A549 (cell line): ENCODE results near the gene PREX1. TPM values are rescaled to one million over a fixed set of nuclear protein-coding genes. Genes with fewer than 3 reads are reported as not detected.

Experiments used
- ATAC-seq, 2 experiments: fragments of 200-7000 bp in 1 of 2; fragments of >200 bp in 1 of 2; cut with Nextera tagmentation in 1 of 2; cut with Tn5 transposase in 1 of 2; 3 replicates each; pipeline versions ENCODE4 v1.8.0 to v1.9.1; 2018 to 2020; ENCODE audit warnings: mild to moderate bottlenecking in 1 of 2, moderate library complexity in 1 of 2
- CTCF ChIA-PET: fragments of 300-600 bp; sonication (Branson Sonifier 250); formaldehyde crosslinking; extraction: SDS; loops from one replicate; lab custom pipeline; 2021; ENCODE audit warnings: antibody characterized with exemption, inconsistent platforms; lab: Yijun Ruan, JAX
- POLR2A ChIA-PET: fragments of 350-600 bp; formaldehyde crosslinking; extraction: SDS; loops from one replicate; lab custom pipeline; 2021; ENCODE audit warnings: antibody characterized with exemption, inconsistent platforms; lab: Yijun Ruan, JAX
- DNase-seq, 2 experiments: peaks; one replicate each; pipeline versions ENCODE4 v3.0.0 to v3.0.0-alpha.2; 2011 to 2016; ENCODE audit warnings: low read depth in 1 of 2, low spot score in 1 of 2
- FAIRE-seq: peaks from 2 replicates; lab custom pipeline; 2011; peaks lifted over from hg19 to GRCh38; lab: Jason Lieb, UNC
- H3K27ac ChIP-seq, 2 experiments: fragments of >200 bp; sonication (Bioruptor Twin); formaldehyde crosslinking; 3 replicates each; pipeline ENCODE4 v1.5.1; 2016 to 2017
- H3K4me1 ChIP-seq: fragments of >200 bp; sonication (Bioruptor Twin); formaldehyde crosslinking; 3 replicates; pipeline ENCODE4 v1.6.1; 2016
- H3K4me2 ChIP-seq: fragments of >200 bp; sonication (Bioruptor Twin); formaldehyde crosslinking; 3 replicates; pipeline ENCODE4 v1.6.1; 2016
- H3K4me3 ChIP-seq: fragments of >200 bp; sonication (Bioruptor Twin); formaldehyde crosslinking; 3 replicates; pipeline ENCODE4 v1.5.1; 2016
- H3K9me3 ChIP-seq: fragments of >200 bp; sonication (Bioruptor Twin); formaldehyde crosslinking; 3 replicates; pipeline ENCODE4 v1.6.1; 2016
- BHLHE40 ChIP-seq: IDR thresholded peaks from 2 replicates; pipeline ENCODE4 v1.6.1; 2012; ENCODE audit warnings: low read depth, low read length, inconsistent platforms
- CBX8 ChIP-seq: fragments of 200-600 bp; sonication (generic); IDR thresholded peaks from 2 replicates; pipeline ENCODE4 v1.6.1; 2016
- CHD2 ChIP-seq: fragments of 150-350 bp; IDR thresholded peaks from 2 replicates; pipeline ENCODE4 v1.6.1; 2014; ENCODE audit warnings: low read length; ENCODE audit not compliant: partially characterized antibody
- CTCF ChIP-seq: fragments of >200 bp; sonication (Bioruptor Twin); formaldehyde crosslinking; IDR thresholded peaks from 3 replicates; pipeline ENCODE4 v1.5.1; 2016
- E2F6 ChIP-seq: IDR thresholded peaks from 2 replicates; pipeline ENCODE4 v1.6.1; 2012; ENCODE audit warnings: low read depth, borderline replicate concordance
- EHMT2 ChIP-seq: fragments of 200-600 bp; sonication (generic); IDR thresholded peaks from 2 replicates; pipeline ENCODE4 v1.6.1; 2016; ENCODE audit warnings: antibody characterized with exemption, low read depth, mild to moderate bottlenecking, moderate library complexity
- FOSB ChIP-seq: fragments of 250-450 bp; sonication (Bioruptor Pico); IDR thresholded peaks from 2 replicates; pipeline ENCODE4 v1.5.0; 2020; ENCODE audit warnings: mild to moderate bottlenecking, moderate library complexity
- FOXS1 ChIP-seq: fragments of 250-450 bp; sonication (Bioruptor Pico); IDR thresholded peaks from 2 replicates; pipeline ENCODE4 v1.5.0; 2020; ENCODE audit warnings: mild to moderate bottlenecking, moderate library complexity
- GATA3 ChIP-seq: IDR thresholded peaks from 2 replicates; pipeline ENCODE4 v1.6.1; 2012; ENCODE audit warnings: borderline replicate concordance
- HEYL ChIP-seq: fragments of 250-450 bp; sonication (Bioruptor Pico); IDR thresholded peaks from 2 replicates; pipeline ENCODE4 v1.8.0; 2021; ENCODE audit warnings: mild to moderate bottlenecking, moderate library complexity
- HMGXB4 ChIP-seq: fragments of 250-450 bp; sonication (Bioruptor Pico); IDR thresholded peaks from 2 replicates; pipeline ENCODE4 v1.5.0; 2021; ENCODE audit warnings: mild to moderate bottlenecking, moderate library complexity, borderline replicate concordance
- HOXA7 ChIP-seq: fragments of 250-450 bp; sonication (Bioruptor Pico); IDR thresholded peaks from 2 replicates; pipeline ENCODE4 v1.5.0; 2020; ENCODE audit warnings: mild to moderate bottlenecking, moderate library complexity
- HOXB13 ChIP-seq: fragments of 250-450 bp; sonication (Bioruptor Pico); IDR thresholded peaks from 2 replicates; pipeline ENCODE4 v1.5.0; 2020; ENCODE audit warnings: low read depth, mild to moderate bottlenecking, moderate library complexity
- JUNB ChIP-seq: fragments of >200 bp; sonication (Bioruptor Twin); formaldehyde crosslinking; IDR thresholded peaks from 2 replicates; pipeline ENCODE4 v1.6.1; 2016
- KDM5A ChIP-seq: fragments of 200-600 bp; sonication (generic); IDR thresholded peaks from 2 replicates; pipeline ENCODE4 v1.6.1; 2016; ENCODE audit warnings: antibody characterized with exemption, mild to moderate bottlenecking
- MAFK ChIP-seq: fragments of 450-650 bp; IDR thresholded peaks from 2 replicates; pipeline ENCODE4 v1.6.1; 2014; ENCODE audit not compliant: partially characterized antibody
- MYC ChIP-seq: IDR thresholded peaks from 2 replicates; pipeline ENCODE4 v1.6.1; 2012; ENCODE audit warnings: mild to moderate bottlenecking, inconsistent platforms, low read length, improper control_type of control experiment, borderline replicate concordance
- NPAS2 ChIP-seq: fragments of 250-450 bp; sonication (Bioruptor Pico); IDR thresholded peaks from 2 replicates; pipeline ENCODE4 v1.8.0; 2022; ENCODE audit warnings: mild to moderate bottlenecking, moderate library complexity, borderline replicate concordance
- POLR2AphosphoS2 ChIP-seq: conservative IDR thresholded peaks from 2 replicates; pipeline ENCODE4 v1.6.1; 2012; ENCODE audit warnings: low read length, improper control_type of control experiment, inconsistent platforms
- RAD21 ChIP-seq, 2 experiments: fragments of >200 bp in 1 of 2; sonication (Bioruptor Twin) in 1 of 2; formaldehyde crosslinking in 1 of 2; IDR thresholded peaks in 1 of 2; conservative IDR thresholded peaks in 1 of 2; 2 replicates in 1 of 2; 3 replicates in 1 of 2; pipeline ENCODE4 v1.6.1; 2012 to 2018; ENCODE audit warnings: inconsistent platforms in 1 of 2
- RARB ChIP-seq: fragments of 250-450 bp; sonication (Bioruptor Pico); IDR thresholded peaks from 2 replicates; pipeline ENCODE4 v1.8.0; 2021; ENCODE audit warnings: mild to moderate bottlenecking, moderate library complexity
- RCOR1 ChIP-seq: fragments of 150-350 bp; IDR thresholded peaks from 2 replicates; pipeline ENCODE4 v1.6.1; 2014; ENCODE audit warnings: antibody characterized with exemption, low read length, low read depth
- RFX5 ChIP-seq: fragments of 450-650 bp; IDR thresholded peaks from 2 replicates; pipeline ENCODE4 v1.7.1; 2014; ENCODE audit warnings: antibody characterized with exemption, mild to moderate bottlenecking, moderate library complexity
- RNF2 ChIP-seq: fragments of 200-600 bp; sonication (generic); IDR thresholded peaks from 2 replicates; pipeline ENCODE4 v1.6.1; 2016; ENCODE audit warnings: low read depth, mild to moderate bottlenecking, antibody characterized with exemption, moderate library complexity, borderline replicate concordance
- SMC3 ChIP-seq: fragments of >200 bp; sonication (Bioruptor Twin); formaldehyde crosslinking; IDR thresholded peaks from 3 replicates; pipeline ENCODE4 v1.6.1; 2018; ENCODE audit warnings: inconsistent platforms
- SREBF2 ChIP-seq: fragments of 450-650 bp; IDR thresholded peaks from 2 replicates; pipeline ENCODE4 v1.6.1; 2014; ENCODE audit warnings: mild to moderate bottlenecking, moderate library complexity
- TP53 ChIP-seq: fragments of 250-450 bp; sonication (Bioruptor Pico); IDR thresholded peaks from 2 replicates; pipeline ENCODE4 v1.5.0; 2021; ENCODE audit warnings: mild to moderate bottlenecking, moderate library complexity
- USF2 ChIP-seq: fragments of 450-650 bp; IDR thresholded peaks from 2 replicates; pipeline ENCODE4 v1.6.1; 2014; ENCODE audit warnings: antibody characterized with exemption
- ZSCAN20 ChIP-seq: fragments of 250-450 bp; sonication (Bioruptor Pico); IDR thresholded peaks from 2 replicates; pipeline ENCODE4 v1.8.0; 2022; ENCODE audit warnings: mild to moderate bottlenecking, moderate library complexity
- WGBS: methylation state at CpG from one replicate; pipeline ENCODE4 v1.1.6; 2017; ENCODE audit errors: missing lambda C conversion rate; 5-methylcytosine and 5-hydroxymethylcytosine counted together
- polyA plus RNA-seq, 4 experiments: library from polyadenylated mRNA; depleted of rRNA in 3 of 4; stranded (reverse); fragments of >200 nt; fragmentation: RNase III in 1 of 4; extraction: RNeasy Plus Mini Kit Qiagen cat#74134 plus additional on column Dnase treatment in 1 of 4; gene quantifications; 2 replicates in 3 of 4; 3 replicates in 1 of 4; pipeline ENCODE4 v1.2.3, GENCODE V29; 2011 to 2017

Gene PREX1
- polyA plus RNA-seq, 2 of the 4 experiments (the other 2 are of a cell fraction) = 3.6 to 4.2 TPM

GRCh38 chr20:48656661-48657211 lies 171.1 kb downstream of the PREX1 start:
- Histone ChIP-seq H3K9me3 (no peaks in the 10 kb centered on the region), H3K27ac (no peak overlapping the region), H3K4me1 (no peaks in the 10 kb centered on the region), H3K4me3 (no peak overlapping the region), H3K4me2 (no peak overlapping the region)
- peak; percentile 61 to 81 for DNase-seq
- 56% methylated on average over 12 of the region's 15 CpGs for WGBS
- ChIA-PET CTCF (interaction anchor here (0.7 to 13.8 kb wide), 83 partner anchors 9 to 992 kb away, joined by 3 to 494 read pairs (median 7); partner anchors contain the start of genes ARFGEF2 and PREX1), POLR2A (interaction anchor here (0.5 to 1.3 kb wide), 2 partner anchors 241 to 277 kb away, joined by 3 to 4 read pairs; no protein-coding TSS in a partner anchor)
- no peak for TF ChIP-seq MYC
- TF ChIP-seq EHMT2 = no peak
- no peak for TF ChIP-seq E2F6
- TF ChIP-seq SMC3 = peak; percentile 76
- TF ChIP-seq POLR2AphosphoS2 = no peak
- peak; percentile 52 to 59 for TF ChIP-seq RAD21 (conservative IDR thresholded peaks at IDR 0.05 in 1 of 2, IDR thresholded peaks at IDR 0.05 in 1 of 2)
- no peak for TF ChIP-seq SREBF2
- no peak for TF ChIP-seq HOXB13
- TF ChIP-seq RARB = no peak
- no peak for TF ChIP-seq HOXA7 (CRISPR knock-in tag)
- TF ChIP-seq CTCF = peak; percentile 53; the same call in 2 of the 3 replicates
- no peak for TF ChIP-seq JUNB
- TF ChIP-seq HEYL (CRISPR knock-in tag) = no peak
- no peak for TF ChIP-seq RCOR1
- no peak for TF ChIP-seq KDM5A
- no peak for TF ChIP-seq USF2
- TF ChIP-seq BHLHE40 = no peak
- no peak for TF ChIP-seq NPAS2 (CRISPR knock-in tag)
- peak; percentile 85 to 95 for ATAC-seq
- no peak for FAIRE-seq

- FAIRE-seq = no peak
These were observed 171.7 kb downstream of the PREX1 start for GRCh38 chr20:48656137-48656536.

GRCh38 chr20:48653706-48654051 lies 174.1 kb downstream of the PREX1 start:
- no peak for DNase-seq
- Histone ChIP-seq H3K4me1 (no peaks in the 10 kb centered on the region), H3K4me3 (no peak overlapping the region), H3K4me2 (no peak overlapping the region), H3K27ac (no peak overlapping the region), H3K9me3 (no peaks in the 10 kb centered on the region)
- ChIA-PET CTCF (interaction anchor here (0.6 to 13.8 kb wide), 2 partner anchors 258 to 808 kb away, joined by 3 to 494 read pairs; partner anchors contain the start of gene ARFGEF2), POLR2A (no interaction called here)
- WGBS = 90% methylated on average over 10 of the region's 10 CpGs
- ATAC-seq = no peak
- FAIRE-seq = no peak
- TF ChIP-seq RFX5 (no peak), MAFK (no peak), FOSB (CRISPR knock-in tag) (no peak), FOXS1 (no peak), CBX8 (no peak), ZSCAN20 (CRISPR knock-in tag) (no peak), RCOR1 (no peak), CHD2 (no peak), EHMT2 (no peak), TP53 (CRISPR knock-in tag) (no peak), GATA3 (no peak), HMGXB4 (CRISPR knock-in tag) (no peak), RNF2 (no peak), USF2 (no peak), SREBF2 (no peak)

More at GRCh38 chr20:48656137-48656536, 171.7 kb downstream of the PREX1 start:
- CTCF ChIA-PET = interaction anchor here (0.8 to 13.8 kb wide), 25 partner anchors 9 to 298 kb away, joined by 3 to 494 read pairs (median 11); partner anchors contain the start of gene ARFGEF2
- no peak for ATAC-seq
- no peak for DNase-seq
- POLR2A ChIA-PET = interaction anchor here (0.5 kb wide), 1 partner anchor 278 kb away, joined by 3 read pairs; no protein-coding TSS in a partner anchor
- Histone ChIP-seq H3K4me3 (no peak overlapping the region), H3K27ac (no peak overlapping the region), H3K4me2 (no peak overlapping the region), H3K4me1 (no peaks in the 10 kb centered on the region), H3K9me3 (no peaks in the 10 kb centered on the region)
- TF ChIP-seq GATA3 = no peak
- 84% methylated on average over 8 of the region's 8 CpGs for WGBS
